ENCODE results near the gene TNS3. TPM values are rescaled to one million over a fixed set of nuclear protein-coding genes. Genes with fewer than 3 reads are reported as not detected.
"Not testable (repeated sequence)": the region's sequence is repeated elsewhere in the genome, so short reads cannot be mapped to it uniquely, and the experiment has no call there.

Gene TNS3
- total RNA-seq, 1 donor from 2014 or later = 120 TPM

- Mint-ChIP-seq H3K4me3 (ENCODE audit: low read depth) (no peak overlapping the region), H3K27me3 (no peaks in the 10 kb centered on the region), H3K9me3 (ENCODE audit: low read depth) (no peaks in the 10 kb centered on the region), H3K36me3 (ENCODE audit: insufficient read depth) (peaks cover 7% of the 10 kb centered on the region), H3K4me1 (ENCODE audit: low read depth) (peaks cover 14% of the 10 kb centered on the region), H3K27ac (peak overlapping the region; percentile 29)
- TF ChIP-seq, protein P1, sequence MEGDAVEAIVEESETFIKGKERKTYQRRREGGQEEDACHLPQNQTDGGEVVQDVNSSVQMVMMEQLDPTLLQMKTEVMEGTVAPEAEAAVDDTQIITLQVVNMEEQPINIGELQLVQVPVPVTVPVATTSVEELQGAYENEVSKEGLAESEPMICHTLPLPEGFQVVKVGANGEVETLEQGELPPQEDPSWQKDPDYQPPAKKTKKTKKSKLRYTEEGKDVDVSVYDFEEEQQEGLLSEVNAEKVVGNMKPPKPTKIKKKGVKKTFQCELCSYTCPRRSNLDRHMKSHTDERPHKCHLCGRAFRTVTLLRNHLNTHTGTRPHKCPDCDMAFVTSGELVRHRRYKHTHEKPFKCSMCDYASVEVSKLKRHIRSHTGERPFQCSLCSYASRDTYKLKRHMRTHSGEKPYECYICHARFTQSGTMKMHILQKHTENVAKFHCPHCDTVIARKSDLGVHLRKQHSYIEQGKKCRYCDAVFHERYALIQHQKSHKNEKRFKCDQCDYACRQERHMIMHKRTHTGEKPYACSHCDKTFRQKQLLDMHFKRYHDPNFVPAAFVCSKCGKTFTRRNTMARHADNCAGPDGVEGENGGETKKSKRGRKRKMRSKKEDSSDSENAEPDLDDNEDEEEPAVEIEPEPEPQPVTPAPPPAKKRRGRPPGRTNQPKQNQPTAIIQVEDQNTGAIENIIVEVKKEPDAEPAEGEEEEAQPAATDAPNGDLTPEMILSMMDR (IDR thresholded peaks at IDR 0.05; ENCODE audit: unreplicated experiment) = no peak
- no peak for DNase-seq (ENCODE audit: low spot score, unreplicated experiment)
Measured at GRCh38 chr7:47546171-47546570, 35.7 kb downstream of the TNS3 start.

DNA sequence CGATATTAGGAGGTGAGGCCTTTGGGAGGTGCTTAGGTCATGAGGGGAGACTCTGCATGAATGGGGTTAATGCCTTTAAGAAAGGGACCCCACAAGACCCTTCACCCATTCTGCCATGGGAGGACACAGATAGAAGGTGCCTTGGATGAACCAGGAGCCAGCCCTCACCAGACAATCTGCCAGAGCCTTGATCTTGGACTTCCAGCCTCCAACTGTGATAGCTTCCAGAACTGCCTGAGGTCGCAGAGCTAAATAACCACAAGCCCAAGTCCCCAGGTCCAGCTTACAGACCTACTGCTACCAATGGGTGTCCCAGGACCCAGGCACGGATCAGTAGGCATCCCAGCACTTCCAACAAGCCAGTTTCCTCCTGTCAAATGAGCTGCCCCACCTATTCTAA lies 37.5 kb downstream of the TNS3 start:
- no peak for DNase-seq (ENCODE audit: low spot score, unreplicated experiment)
- no peaks in the 10 kb centered on the region for H3K27me3 Mint-ChIP-seq
- H3K4me1 Mint-ChIP-seq (ENCODE audit: low read depth) = peaks cover 24% of the 10 kb centered on the region
- H3K9me3 Mint-ChIP-seq (ENCODE audit: low read depth) = no peaks in the 10 kb centered on the region
- no peak overlapping the region for H3K27ac Mint-ChIP-seq
- H3K4me3 Mint-ChIP-seq (ENCODE audit: low read depth) = no peak overlapping the region
- H3K36me3 Mint-ChIP-seq (ENCODE audit: insufficient read depth) = peaks cover 8% of the 10 kb centered on the region
- TF ChIP-seq, protein P1 (IDR thresholded peaks at IDR 0.05; ENCODE audit: unreplicated experiment) = no peak

- H3K4me1 Mint-ChIP-seq (ENCODE audit: low read depth) = peaks cover 30% of the 10 kb centered on the region
Measured at GRCh38 chr7:47543714-47544113, 38.2 kb downstream of the TNS3 start.

DNA sequence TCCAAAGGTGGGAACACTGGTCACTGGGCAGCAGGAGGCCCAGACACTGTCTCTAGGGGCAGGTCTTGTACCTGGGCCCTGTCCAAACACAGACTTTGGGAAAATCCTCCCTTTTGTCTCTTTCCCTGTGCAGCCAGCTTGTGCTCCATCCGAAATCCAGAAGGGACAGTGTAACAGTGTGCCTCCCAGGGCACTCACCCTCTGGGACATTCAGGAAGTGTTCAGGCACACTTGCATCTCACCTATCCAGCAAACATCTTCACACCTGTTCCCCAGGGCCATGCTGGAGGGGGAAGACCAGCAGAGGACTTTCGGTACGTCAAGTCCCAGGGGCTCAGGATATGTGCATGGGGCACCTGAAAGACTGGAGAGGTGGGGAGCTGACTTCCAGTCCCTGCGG lies 38.9 kb downstream of the TNS3 start:
- peaks cover 34% of the 10 kb centered on the region for H3K4me1 Mint-ChIP-seq (ENCODE audit: low read depth)
- H3K27ac Mint-ChIP-seq = no peak overlapping the region
- TF ChIP-seq, protein P1 (IDR thresholded peaks at IDR 0.05; ENCODE audit: unreplicated experiment) = no peak
- peaks cover 7% of the 10 kb centered on the region for H3K36me3 Mint-ChIP-seq (ENCODE audit: insufficient read depth)
- H3K4me3 Mint-ChIP-seq (ENCODE audit: low read depth) = no peak overlapping the region
- H3K9me3 Mint-ChIP-seq (ENCODE audit: low read depth) = no peaks in the 10 kb centered on the region
- H3K27me3 Mint-ChIP-seq = no peaks in the 10 kb centered on the region
- DNase-seq (ENCODE audit: low spot score, unreplicated experiment) = no peak

More at GRCh38 chr7:47543714-47544113, 38.2 kb downstream of the TNS3 start:
- DNase-seq (ENCODE audit: low spot score, unreplicated experiment) = no peak
- Mint-ChIP-seq H3K36me3 (ENCODE audit: insufficient read depth) (peaks cover 8% of the 10 kb centered on the region), H3K9me3 (ENCODE audit: low read depth) (no peaks in the 10 kb centered on the region), H3K27me3 (no peaks in the 10 kb centered on the region), H3K4me3 (ENCODE audit: low read depth) (no peak overlapping the region), H3K27ac (peak overlapping the region; percentile 60)
- TF ChIP-seq, protein P1 (IDR thresholded peaks at IDR 0.05; ENCODE audit: unreplicated experiment) = no peak

GRCh38 chr7:47542051-47542450 lies 39.9 kb downstream of the TNS3 start:
- Mint-ChIP-seq H3K27ac (no peak overlapping the region), H3K27me3 (no peaks in the 10 kb centered on the region)

GRCh38 chr7:47541485-47541884 lies 40.4 kb downstream of the TNS3 start:
- H3K4me1 Mint-ChIP-seq (ENCODE audit: low read depth) = peaks cover 32% of the 10 kb centered on the region
- not testable (repeated sequence) for DNase-seq (ENCODE audit: low spot score, unreplicated experiment); H3K9me3 Mint-ChIP-seq (ENCODE audit: low read depth); H3K4me3 Mint-ChIP-seq (ENCODE audit: low read depth); H3K27me3 Mint-ChIP-seq; H3K36me3 Mint-ChIP-seq (ENCODE audit: insufficient read depth); H3K27ac Mint-ChIP-seq

More at GRCh38 chr7:47542051-47542450, 39.9 kb downstream of the TNS3 start:
- TF ChIP-seq, protein P1 (IDR thresholded peaks at IDR 0.05; ENCODE audit: unreplicated experiment) = no peak
- Mint-ChIP-seq H3K4me3 (ENCODE audit: low read depth) (no peak overlapping the region), H3K36me3 (ENCODE audit: insufficient read depth) (peaks cover 4% of the 10 kb centered on the region), H3K4me1 (ENCODE audit: low read depth) (peaks cover 32% of the 10 kb centered on the region), H3K9me3 (ENCODE audit: low read depth) (no peaks in the 10 kb centered on the region)
- DNase-seq (ENCODE audit: low spot score, unreplicated experiment) = no peak

Data from progenitor cell of endocrine pancreas (in vitro differentiated cells).